K562 (cell line): ENCODE measurements around the gene CDC37. TPM values are rescaled to one million over a fixed set of nuclear protein-coding genes. Genes with fewer than 3 reads are reported as not detected.

ENCODE experiments used
- ATF7 ChIP-seq: fragments of 450-650 bp; IDR thresholded peaks from 2 replicates; pipeline ENCODE4 v1.7.1; 2014; ENCODE audit warnings: mild to moderate bottlenecking, moderate library complexity
- HCFC1 ChIP-seq: IDR thresholded peaks from 2 replicates; pipeline ENCODE4 v1.6.1; 2012; ENCODE audit warnings: low read depth, low read length, improper control_type of control experiment
- JUNB ChIP-seq: fragments of 450-650 bp; formaldehyde crosslinking; conservative IDR thresholded peaks from 2 replicates; pipeline ENCODE4 v1.4.0; 2020; ENCODE audit warnings: mild to moderate bottlenecking
- JUND ChIP-seq, 2 experiments: IDR thresholded peaks; 2 replicates in 1 of 2; 3 replicates in 1 of 2; pipeline ENCODE4 v1.6.1; 2011; ENCODE audit warnings: borderline replicate concordance in 2 of 2, low read depth in 2 of 2, low read length in 2 of 2, improper control_type of control experiment in 1 of 2, missing biosample characterization in 1 of 2, missing genetic modification characterization in 1 of 2, missing genetic modification reagents in 1 of 2
- KDM1A ChIP-seq, 2 experiments: fragments of 450-650 bp; IDR thresholded peaks; 2 replicates each; pipeline ENCODE4 v1.6.1; 2016; ENCODE audit warnings: mild to moderate bottlenecking in 2 of 2
- KDM5B ChIP-seq: fragments of 200-600 bp; sonication (generic); IDR thresholded peaks from 2 replicates; pipeline ENCODE4 v1.6.1; 2012; ENCODE audit warnings: low read depth, mild to moderate bottlenecking, moderate library complexity, low read length, control low read depth, inconsistent platforms; ENCODE audit not compliant: insufficient replicate concordance
- MEF2D ChIP-seq: conservative IDR thresholded peaks from 2 replicates; pipeline ENCODE4 v1.6.1; 2016; ENCODE audit warnings: low read depth, missing genetic modification characterization, missing compliant biosample characterization
- RAD21 ChIP-seq, 2 experiments: fragments of 250-450 bp in 1 of 2; fragments of 450-650 bp in 1 of 2; sonication (Bioruptor Pico) in 1 of 2; formaldehyde crosslinking in 1 of 2; IDR thresholded peaks in 1 of 2; conservative IDR thresholded peaks in 1 of 2; 2 replicates each; pipeline versions ENCODE4 v1.4.0 to v1.8.0; 2020 to 2022; ENCODE audit warnings: mild to moderate bottlenecking in 2 of 2, moderate library complexity in 1 of 2
- U2AF1 ChIP-seq: fragments of 200-400 bp; formaldehyde crosslinking; optimal IDR thresholded peaks from 2 replicates; pipeline ENCODE3; 2017; ENCODE audit warnings: mild to moderate bottlenecking, low read depth, low read length, moderate library complexity
- polyA plus RNA-seq, 8 experiments: library from polyadenylated mRNA; depleted of rRNA in 4 of 8; stranded (reverse) in 5 of 8; unstranded in 3 of 8; fragments of >200 nt; fragmentation: Nextera tagmentation in 2 of 8; fragmentation: Illumina TruSeq in 1 of 8; extraction: Ambion mirVana in 2 of 8; extraction: Trizol in 1 of 8; gene quantifications; 2 replicates each; pipeline versions ENCODE4 v1.2.1 to v1.2.3, GENCODE V29; 2011 to 2014; ENCODE audit warnings: inconsistent platforms in 1 of 8, missing spikeins in 1 of 8
- total RNA-seq, 7 experiments: library from RNA; depleted of rRNA in 6 of 7; stranded (reverse); fragments of >200 nt in 6 of 7; fragmentation: Illumina TruSeq in 2 of 7; extraction: Trizol in 2 of 7; gene quantifications; 2 replicates each; pipeline versions ENCODE4 v1.2.1 to v1.2.3, GENCODE V29; 2011 to 2021; ENCODE audit warnings: low replicate concordance in 1 of 7
- TF ChIP-seq, protein P1 (sequence below), 2 experiments: fragments of 450-650 bp; formaldehyde crosslinking in 1 of 2; IDR thresholded peaks; 2 replicates each; pipeline versions ENCODE4 v1.4.0 to v1.6.1; 2014 to 2020; ENCODE audit warnings: mild to moderate bottlenecking in 2 of 2, borderline replicate concordance in 1 of 2, low read depth in 1 of 2
- TF ChIP-seq, protein P2 (sequence below), 2 experiments: fragments of 150-350 bp in 1 of 2; IDR thresholded peaks; 2 replicates each; pipeline ENCODE4 v1.6.1; 2012 to 2016; ENCODE audit warnings: low read depth in 2 of 2, low read length in 2 of 2, mild to moderate bottlenecking in 1 of 2, moderate library complexity in 1 of 2

Gene CDC37
- total and polyA plus RNA-seq, 9 of the 15 experiments (the other 6 are each of a cell fraction or from before 2014, with no cell fraction given): 6.6 to 538 (median 227) TPM

DNA sequence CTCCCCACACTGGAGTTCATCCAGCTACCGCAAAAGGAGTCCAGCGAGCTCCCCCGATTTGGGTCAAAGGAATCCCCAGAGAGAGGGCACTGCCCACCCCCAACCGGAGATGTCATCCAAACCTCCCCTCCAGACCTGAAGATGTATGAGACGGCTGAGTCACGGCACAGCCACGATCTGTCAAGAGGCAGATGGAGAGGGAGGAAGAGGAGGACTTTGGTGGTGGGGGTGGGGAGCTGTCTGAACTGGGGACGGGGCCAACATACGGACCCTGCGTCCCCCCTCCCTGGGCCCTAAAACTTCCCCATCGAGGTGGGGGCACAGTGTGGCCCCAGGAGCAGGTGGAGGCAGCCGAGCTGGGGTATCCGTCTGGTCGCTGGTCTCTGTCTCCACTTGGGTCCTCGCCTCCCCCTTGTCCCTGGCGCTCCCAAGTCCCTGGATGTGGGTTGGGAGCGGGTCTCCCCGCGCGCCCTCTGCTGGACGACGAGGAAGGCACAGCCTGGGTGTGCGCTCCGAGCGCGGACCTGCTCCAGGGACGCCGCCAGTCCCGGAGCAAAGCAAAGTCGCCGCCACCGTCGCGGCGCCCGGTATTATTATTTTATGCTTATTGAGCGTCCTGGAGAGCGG is 20.8 kb upstream of the CDC37 start (continued):
- TF ChIP-seq JUND (IDR thresholded peaks at IDR 0.05; ENCODE audit: borderline replicate concordance, low read depth, low read length): peak; percentile 24; the same call in 1 of the 2 replicates
- peak; percentile 47; the same call in 1 of the 3 replicates for TF ChIP-seq JUND (tag; IDR thresholded peaks at IDR 0.05; ENCODE audit: borderline replicate concordance, low read depth, low read length)
- TF ChIP-seq, protein P1, sequence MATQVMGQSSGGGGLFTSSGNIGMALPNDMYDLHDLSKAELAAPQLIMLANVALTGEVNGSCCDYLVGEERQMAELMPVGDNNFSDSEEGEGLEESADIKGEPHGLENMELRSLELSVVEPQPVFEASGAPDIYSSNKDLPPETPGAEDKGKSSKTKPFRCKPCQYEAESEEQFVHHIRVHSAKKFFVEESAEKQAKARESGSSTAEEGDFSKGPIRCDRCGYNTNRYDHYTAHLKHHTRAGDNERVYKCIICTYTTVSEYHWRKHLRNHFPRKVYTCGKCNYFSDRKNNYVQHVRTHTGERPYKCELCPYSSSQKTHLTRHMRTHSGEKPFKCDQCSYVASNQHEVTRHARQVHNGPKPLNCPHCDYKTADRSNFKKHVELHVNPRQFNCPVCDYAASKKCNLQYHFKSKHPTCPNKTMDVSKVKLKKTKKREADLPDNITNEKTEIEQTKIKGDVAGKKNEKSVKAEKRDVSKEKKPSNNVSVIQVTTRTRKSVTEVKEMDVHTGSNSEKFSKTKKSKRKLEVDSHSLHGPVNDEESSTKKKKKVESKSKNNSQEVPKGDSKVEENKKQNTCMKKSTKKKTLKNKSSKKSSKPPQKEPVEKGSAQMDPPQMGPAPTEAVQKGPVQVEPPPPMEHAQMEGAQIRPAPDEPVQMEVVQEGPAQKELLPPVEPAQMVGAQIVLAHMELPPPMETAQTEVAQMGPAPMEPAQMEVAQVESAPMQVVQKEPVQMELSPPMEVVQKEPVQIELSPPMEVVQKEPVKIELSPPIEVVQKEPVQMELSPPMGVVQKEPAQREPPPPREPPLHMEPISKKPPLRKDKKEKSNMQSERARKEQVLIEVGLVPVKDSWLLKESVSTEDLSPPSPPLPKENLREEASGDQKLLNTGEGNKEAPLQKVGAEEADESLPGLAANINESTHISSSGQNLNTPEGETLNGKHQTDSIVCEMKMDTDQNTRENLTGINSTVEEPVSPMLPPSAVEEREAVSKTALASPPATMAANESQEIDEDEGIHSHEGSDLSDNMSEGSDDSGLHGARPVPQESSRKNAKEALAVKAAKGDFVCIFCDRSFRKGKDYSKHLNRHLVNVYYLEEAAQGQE (IDR thresholded peaks at IDR 0.05; ENCODE audit: borderline replicate concordance): peak; percentile 28; the same call in 1 of the 2 replicates
- TF ChIP-seq, protein P1 (CRISPR knock-in tag; IDR thresholded peaks at IDR 0.05; ENCODE audit: low read depth): no peak
- 0 out of 2 replicates have a peak, but pooled peaks have one; percentile 39 for TF ChIP-seq MEF2D (tag)
- TF ChIP-seq, protein P2, sequence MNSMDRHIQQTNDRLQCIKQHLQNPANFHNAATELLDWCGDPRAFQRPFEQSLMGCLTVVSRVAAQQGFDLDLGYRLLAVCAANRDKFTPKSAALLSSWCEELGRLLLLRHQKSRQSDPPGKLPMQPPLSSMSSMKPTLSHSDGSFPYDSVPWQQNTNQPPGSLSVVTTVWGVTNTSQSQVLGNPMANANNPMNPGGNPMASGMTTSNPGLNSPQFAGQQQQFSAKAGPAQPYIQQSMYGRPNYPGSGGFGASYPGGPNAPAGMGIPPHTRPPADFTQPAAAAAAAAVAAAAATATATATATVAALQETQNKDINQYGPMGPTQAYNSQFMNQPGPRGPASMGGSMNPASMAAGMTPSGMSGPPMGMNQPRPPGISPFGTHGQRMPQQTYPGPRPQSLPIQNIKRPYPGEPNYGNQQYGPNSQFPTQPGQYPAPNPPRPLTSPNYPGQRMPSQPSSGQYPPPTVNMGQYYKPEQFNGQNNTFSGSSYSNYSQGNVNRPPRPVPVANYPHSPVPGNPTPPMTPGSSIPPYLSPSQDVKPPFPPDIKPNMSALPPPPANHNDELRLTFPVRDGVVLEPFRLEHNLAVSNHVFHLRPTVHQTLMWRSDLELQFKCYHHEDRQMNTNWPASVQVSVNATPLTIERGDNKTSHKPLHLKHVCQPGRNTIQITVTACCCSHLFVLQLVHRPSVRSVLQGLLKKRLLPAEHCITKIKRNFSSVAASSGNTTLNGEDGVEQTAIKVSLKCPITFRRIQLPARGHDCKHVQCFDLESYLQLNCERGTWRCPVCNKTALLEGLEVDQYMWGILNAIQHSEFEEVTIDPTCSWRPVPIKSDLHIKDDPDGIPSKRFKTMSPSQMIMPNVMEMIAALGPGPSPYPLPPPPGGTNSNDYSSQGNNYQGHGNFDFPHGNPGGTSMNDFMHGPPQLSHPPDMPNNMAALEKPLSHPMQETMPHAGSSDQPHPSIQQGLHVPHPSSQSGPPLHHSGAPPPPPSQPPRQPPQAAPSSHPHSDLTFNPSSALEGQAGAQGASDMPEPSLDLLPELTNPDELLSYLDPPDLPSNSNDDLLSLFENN (IDR thresholded peaks at IDR 0.05; ENCODE audit: low read depth in 2 of 2, low read length in 2 of 2): 0 out of 4 replicates have a peak, but pooled peaks of 1 of the 2 experiments have one; percentile 7
- 0 out of 2 replicates have a peak, but pooled peaks have one; percentile 9 for TF ChIP-seq HCFC1
- TF ChIP-seq KDM5B: no peak
- peak; percentile 18 for TF ChIP-seq U2AF1
- TF ChIP-seq KDM1A (IDR thresholded peaks at IDR 0.05): peak in 1 of 2 experiments; percentile 10; a peak in 2 of 4 replicates
- peak; percentile 66 for TF ChIP-seq ATF7
- no peak for TF ChIP-seq JUNB (CRISPR knock-in tag)
- peak; percentile 52 to 66 for TF ChIP-seq RAD21 (CRISPR knock-in tag; conservative IDR thresholded peaks at IDR 0.05 in 1 of 2, IDR thresholded peaks at IDR 0.05 in 1 of 2)
